Measurements from ENCODE around the gene YAF2.

YAF2 gene, protein sequence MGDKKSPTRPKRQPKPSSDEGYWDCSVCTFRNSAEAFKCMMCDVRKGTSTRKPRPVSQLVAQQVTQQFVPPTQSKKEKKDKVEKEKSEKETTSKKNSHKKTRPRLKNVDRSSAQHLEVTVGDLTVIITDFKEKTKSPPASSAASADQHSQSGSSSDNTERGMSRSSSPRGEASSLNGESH

GRCh38 chr12:42238240-42239140 is at the start of gene YAF2:
YAF2 (minus strand) TSS chr12:42238248; CDS start chr12:42238180, 68 bp downstream.
- DNase-seq (ENCODE audit: low read depth, low spot score): peak; percentile 96

GRCh38 chr12:42286741-42287140 is 48.7 kb upstream of the YAF2 start:
- no peak for DNase-seq (ENCODE audit: low read depth, low spot score)

DNA sequence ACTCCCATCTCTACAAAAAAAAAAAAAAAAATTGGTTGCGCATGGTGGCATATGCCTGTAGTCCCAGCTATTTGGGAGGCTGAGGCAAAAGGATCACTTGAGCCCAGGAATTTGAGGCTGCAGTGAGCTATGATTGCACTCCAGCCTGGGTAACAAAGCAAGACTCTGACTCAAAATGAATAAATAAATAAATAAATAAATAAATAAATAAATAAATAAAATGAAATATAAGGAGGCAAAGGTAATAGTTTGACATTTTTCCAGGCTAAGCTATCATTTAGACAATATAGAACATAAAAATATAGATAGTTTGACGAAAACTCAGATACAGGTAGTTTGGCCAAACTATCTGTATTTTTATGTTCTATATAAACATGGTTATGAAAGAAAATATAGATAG is 47.4 kb upstream of the YAF2 start:
- DNase-seq (ENCODE audit: low read depth, low spot score): no peak

- DNase-seq (ENCODE audit: low read depth, low spot score): no peak
These were observed 46.8 kb upstream of the YAF2 start for GRCh38 chr12:42284876-42285275.

- no peak for DNase-seq (ENCODE audit: low read depth, low spot score)
These were observed 46.1 kb upstream of the YAF2 start for GRCh38 chr12:42284157-42284556.

DNA sequence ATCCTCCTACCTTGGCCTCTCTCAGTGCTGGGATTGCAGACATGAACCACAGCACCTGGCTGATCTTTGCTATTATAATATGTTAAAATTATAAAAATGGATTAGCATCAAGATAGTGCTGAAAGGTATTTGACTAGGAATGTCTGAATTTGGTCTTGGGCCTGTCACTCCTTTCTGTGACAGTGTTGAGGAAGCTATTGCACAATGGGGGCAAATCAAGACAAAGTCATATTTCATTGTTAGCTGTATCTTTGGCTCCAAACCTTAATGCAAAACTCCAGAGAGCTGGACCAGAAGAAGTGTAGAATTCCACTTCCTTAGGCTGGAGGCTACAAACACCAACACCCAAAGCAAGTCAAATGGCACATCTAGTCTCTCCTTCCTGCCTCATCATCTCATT is 45.7 kb upstream of the YAF2 start:
- no peak for DNase-seq (ENCODE audit: low read depth, low spot score)

DNA sequence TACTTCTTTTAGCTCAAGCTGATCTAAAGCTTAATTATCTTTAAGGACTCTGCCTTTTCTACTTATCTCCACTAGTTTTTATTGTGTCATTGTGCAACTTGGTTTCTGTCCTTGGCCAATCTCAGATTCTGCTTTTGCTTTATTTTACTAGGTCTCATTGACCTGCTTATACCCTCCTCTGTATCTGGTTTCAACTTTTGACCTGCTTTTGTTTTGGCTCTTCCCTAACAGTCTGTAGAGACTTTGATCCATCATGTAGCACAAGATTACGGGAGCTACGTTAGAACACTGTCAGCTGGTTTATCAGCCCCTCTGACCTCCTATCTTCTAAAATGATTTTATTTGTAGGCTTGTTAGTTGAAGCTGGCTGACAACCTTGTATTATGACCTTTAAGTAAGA is 44.2 kb upstream of the YAF2 start:
- DNase-seq (ENCODE audit: low read depth, low spot score): no peak

DNA sequence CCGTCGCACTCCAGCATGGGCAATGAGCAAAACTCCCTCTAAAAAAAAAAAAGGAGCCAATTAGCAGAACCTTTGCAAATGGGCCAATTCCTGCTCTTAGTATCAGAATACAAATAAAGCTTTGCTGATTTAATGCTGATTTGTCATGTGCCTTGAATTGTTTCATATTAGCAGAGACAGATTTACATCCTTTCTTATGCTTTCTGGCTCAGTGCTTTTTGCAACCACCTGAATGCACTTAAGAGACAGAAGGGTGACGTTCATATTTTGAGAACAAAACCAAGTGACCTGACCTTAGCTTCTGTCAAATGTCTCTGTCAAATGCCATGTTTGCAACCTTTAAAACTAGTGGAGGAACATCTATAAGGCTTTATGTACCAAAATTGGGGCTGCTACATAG is 43.8 kb upstream of the YAF2 start:
- no peak for DNase-seq (ENCODE audit: low read depth, low spot score)

DNA sequence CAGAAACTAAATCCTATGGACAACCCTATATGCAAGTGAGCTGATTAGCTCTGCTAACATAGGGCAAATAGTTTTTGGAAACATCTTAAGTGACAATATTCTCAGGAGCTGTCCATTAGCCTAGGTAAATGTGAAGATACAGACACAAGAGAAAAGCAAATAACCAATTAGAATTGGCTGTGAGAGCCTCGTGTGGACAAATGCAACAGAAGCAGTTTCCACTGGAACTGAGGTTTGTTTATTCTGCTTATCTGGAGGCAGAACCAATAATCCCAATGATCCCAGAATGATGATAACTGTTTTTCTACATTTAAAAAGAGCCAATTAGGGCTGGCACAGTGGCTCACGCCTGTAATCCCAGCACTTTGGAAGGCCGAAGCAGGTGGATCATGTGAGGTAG is 43.2 kb upstream of the YAF2 start:
- no peak for DNase-seq (ENCODE audit: low read depth, low spot score)

- peak; percentile 56 for DNase-seq (ENCODE audit: low read depth, low spot score)
These were observed 40.1 kb upstream of the YAF2 start for GRCh38 chr12:42278128-42278510.

DNA sequence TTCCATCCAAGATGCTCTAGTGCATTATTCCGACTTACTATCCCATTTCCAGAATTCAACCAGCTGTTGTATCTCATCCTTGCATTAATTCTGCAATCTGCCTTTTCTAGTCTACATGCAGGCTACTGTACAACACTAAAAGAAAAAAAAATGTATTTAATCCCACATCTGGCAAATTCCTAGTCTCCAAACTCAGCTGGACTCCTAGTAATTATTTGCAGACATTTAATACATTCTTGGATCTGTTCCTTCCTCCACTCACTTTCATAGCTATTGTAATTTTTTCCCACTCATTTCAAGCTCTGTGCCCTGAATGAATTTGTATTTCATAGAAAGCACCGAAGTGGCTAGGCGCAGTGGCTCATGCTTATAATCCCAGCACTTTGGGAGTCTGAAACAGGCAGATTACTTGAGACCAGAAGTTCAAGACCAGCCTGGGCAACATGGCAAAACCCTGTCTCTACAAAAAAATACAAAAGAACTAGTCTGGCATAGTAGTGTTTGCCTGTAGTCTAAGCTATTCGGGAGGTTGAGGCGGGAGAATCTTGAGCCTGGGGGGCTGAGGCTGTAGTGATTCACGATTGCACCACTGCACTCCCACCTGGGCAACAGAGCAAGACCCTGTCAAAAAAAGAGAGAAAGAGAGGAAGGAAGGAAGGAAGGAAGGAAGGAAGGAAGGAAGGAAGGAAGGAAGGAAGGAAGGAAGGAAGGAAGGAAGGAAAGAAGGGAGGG is 39.5 kb upstream of the YAF2 start:
- DNase-seq (ENCODE audit: low read depth, low spot score): no peak

DNA sequence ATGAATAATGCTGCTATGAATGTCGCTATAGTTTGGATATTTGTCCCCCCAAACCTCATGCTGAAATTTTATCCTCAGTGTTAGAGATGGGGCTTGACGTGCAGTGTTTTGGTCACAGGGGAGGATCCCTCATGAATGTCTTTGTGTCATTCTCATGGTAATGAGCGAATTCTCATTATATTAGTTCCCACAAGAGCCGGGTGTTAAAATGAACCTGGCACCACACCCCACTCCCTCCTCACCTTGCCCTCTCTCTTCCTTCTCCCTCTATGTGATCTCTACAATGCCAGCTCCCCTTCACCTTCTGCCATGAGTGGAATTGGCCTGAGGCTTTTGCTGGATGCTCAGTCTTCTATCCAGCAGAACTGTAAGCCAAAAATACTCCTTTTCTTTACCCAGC is 37.5 kb upstream of the YAF2 start:
- no peak for DNase-seq (ENCODE audit: low read depth, low spot score)

GRCh38 chr12:42273706-42274105 is 35.7 kb upstream of the YAF2 start:
- no peak for DNase-seq (ENCODE audit: low read depth, low spot score)

DNA sequence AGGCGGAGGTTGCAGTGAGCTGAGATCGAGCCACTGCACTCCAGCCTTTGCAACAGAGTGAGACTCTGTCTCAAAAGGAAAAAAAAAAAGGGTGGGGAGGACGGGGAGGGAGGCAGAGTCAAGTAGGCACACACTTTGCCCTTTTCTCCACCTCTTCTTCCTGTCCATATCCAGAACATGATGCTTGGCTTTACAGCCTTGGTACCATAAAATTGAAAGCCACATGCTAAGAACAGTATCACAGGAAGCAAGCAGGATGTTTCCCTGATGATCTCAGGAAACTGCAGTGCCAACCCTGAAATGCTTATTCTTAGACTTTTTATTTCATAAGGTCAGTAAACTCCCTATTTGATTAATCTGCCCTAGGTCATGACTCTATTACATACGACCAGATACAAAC is 32.5 kb upstream of the YAF2 start:
- DNase-seq (ENCODE audit: low read depth, low spot score): no peak

GRCh38 chr12:42267413-42268190 is 29.6 kb upstream of the YAF2 start:
- DNase-seq (ENCODE audit: low read depth, low spot score): no peak

DNA sequence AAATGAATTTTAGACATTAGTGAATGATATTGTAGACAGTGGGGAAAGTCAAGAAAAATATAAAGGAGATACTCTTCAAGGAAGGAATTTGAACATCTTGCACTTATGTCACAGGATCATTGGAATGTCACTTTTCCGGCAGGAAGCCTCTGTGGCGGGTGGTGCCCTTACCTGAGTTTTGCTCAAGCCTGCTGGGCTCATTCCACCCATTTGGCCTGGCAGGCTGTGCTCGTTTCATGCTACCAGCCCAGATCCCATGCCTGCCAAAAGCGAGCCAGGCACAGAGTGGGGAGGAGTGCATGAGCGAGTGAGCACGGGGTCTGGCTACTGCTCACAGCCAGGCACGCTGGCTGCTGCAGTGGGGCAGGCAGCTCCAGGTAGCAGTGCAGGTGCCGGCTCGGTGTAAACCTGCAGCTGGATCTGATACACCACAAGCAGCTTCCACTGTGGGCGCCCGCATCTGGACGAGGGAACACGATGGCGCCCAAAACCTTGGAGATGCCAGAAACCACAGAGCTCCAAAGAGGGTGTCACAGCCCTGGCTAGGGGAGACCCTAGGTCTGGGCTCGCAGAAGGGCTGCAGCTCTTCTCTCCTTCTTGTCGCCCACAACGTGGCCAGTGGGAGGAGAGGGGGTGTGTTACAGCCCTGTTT is 28.7 kb upstream of the YAF2 start:
- no peak for DNase-seq (ENCODE audit: low read depth, low spot score)

DNA sequence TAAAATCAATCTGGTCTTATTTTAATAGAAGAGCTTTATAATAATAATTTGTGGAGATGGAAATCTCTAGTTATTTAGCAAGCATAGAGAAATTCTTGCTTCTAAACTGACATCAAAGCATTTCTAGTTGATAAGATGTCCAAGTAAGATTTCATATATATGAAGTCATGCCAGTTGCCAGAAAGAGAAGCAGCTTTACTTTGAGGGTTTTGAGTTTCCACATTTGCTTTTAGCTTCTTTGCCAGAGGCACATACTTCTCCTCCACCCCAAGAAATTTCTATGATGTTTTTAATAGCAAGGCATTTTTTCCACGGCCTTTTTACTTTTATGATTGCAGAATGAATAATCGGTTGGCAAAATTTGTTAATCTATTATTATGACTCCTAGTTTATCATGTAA is 24.2 kb upstream of the YAF2 start:
- no peak for DNase-seq (ENCODE audit: low read depth, low spot score)

- DNase-seq (ENCODE audit: low read depth, low spot score): no peak
These were observed 23.7 kb upstream of the YAF2 start for GRCh38 chr12:42261708-42262107.

- no peak for DNase-seq (ENCODE audit: low read depth, low spot score)
These were observed 22.5 kb upstream of the YAF2 start for GRCh38 chr12:42260518-42260917.

DNA sequence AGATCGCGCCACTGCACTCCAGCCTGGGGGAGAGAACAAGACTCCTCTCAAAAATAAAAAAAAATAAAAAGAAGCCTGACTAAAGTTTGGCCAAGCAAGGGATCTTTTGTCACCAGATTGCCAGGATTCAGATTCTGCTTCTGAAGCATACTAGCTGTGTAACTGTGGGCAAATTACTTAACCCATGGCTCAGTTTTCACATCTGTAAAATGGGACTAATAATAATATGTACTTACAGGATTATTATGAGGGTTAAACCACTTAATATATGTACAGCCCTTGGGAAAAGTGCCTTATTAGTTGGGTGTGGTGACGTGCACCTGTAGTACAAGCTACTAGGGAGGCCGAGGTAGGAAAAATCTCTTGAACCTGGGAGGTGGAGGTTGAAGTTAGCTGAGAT is 21.7 kb upstream of the YAF2 start:
- no peak for DNase-seq (ENCODE audit: low read depth, low spot score)

GRCh38 chr12:42255866-42256261 is 17.8 kb upstream of the YAF2 start:
- DNase-seq (ENCODE audit: low read depth, low spot score): no peak

Data from astrocyte of the hippocampus (primary cell).